Gastrocnemius medialis (tissue), 4 donors: ENCODE data around the gene SLC27A1. TPM values are rescaled to one million over a fixed set of nuclear protein-coding genes. Genes with fewer than 3 reads are reported as not detected.
"Not testable (repeated sequence)": the region's sequence is repeated elsewhere in the genome, so short reads cannot be mapped to it uniquely, and the experiment has no call there.

Experiments
- ATAC-seq, 2 donors: fragments of 150-250 bp; one replicate each; pipeline ENCODE4 v1.9.1; 2016
- DNase-seq, 2 donors: peaks; one replicate each; pipeline ENCODE4 v3.0.0-alpha.2; 2019
- H3K27ac ChIP-seq, 4 donors: fragments of 200-600 bp; sonication (generic); 1 replicate in 1 of 4; 2 replicates in 3 of 4; pipeline ENCODE4 v1.5.1; 2016 to 2018; ENCODE audit warnings: mild to moderate bottlenecking in 2 of 4, moderate library complexity in 1 of 4
- H3K27me3 ChIP-seq, 3 donors: fragments of 200-600 bp; sonication (generic) in 2 of 3; 1 replicate in 1 of 3; 2 replicates in 2 of 3; pipeline versions ENCODE4 v1.5.1 to v1.6.0; 2016 to 2019; ENCODE audit warnings: mild to moderate bottlenecking in 1 of 3, moderate library complexity in 1 of 3
- H3K36me3 ChIP-seq, 2 donors: fragments of 200-600 bp; sonication (generic) in 1 of 2; one replicate each; pipeline ENCODE4 v1.5.1; 2017 to 2018
- H3K4me1 ChIP-seq, 2 donors: fragments of 200-600 bp; sonication (generic) in 1 of 2; one replicate each; pipeline ENCODE4 v1.5.1; 2016 to 2017; ENCODE audit warnings: mild to moderate bottlenecking in 2 of 2
- H3K4me3 ChIP-seq, 4 donors: fragments of 200-600 bp; sonication (generic) in 3 of 4; 1 replicate in 1 of 4; 2 replicates in 3 of 4; pipeline ENCODE4 v1.5.1; 2016 to 2019; ENCODE audit warnings: mild to moderate bottlenecking in 2 of 4
- H3K9me3 ChIP-seq, 3 donors: fragments of 200-600 bp; sonication (generic) in 2 of 3; 1 replicate in 1 of 3; 2 replicates in 2 of 3; pipeline ENCODE4 v1.5.1; 2016 to 2019
- CTCF ChIP-seq, 5 experiments: fragments of 450-650 bp in 3 of 5; fragments of 200-600 bp in 2 of 5; sonication (generic) in 2 of 5; IDR thresholded peaks in 4 of 5; conservative IDR thresholded peaks in 1 of 5; 1 replicate in 4 of 5; 2 replicates in 1 of 5; pipeline ENCODE4 v1.5.1; 2016 to 2019; ENCODE audit warnings: antibody characterized with exemption in 5 of 5, mild to moderate bottlenecking in 3 of 5, moderate library complexity in 3 of 5
- POLR2A ChIP-seq, 2 donors: fragments of 450-650 bp; IDR thresholded peaks; one replicate each; pipeline ENCODE4 v1.6.1; 2017; ENCODE audit warnings: antibody characterized with exemption in 2 of 2, mild to moderate bottlenecking in 2 of 2, moderate library complexity in 2 of 2
- in situ Hi-C, 4 donors: fragments of 200-750 bp; cut with MboI; loops; one replicate each; pipeline versions ENCODE4 v1.15.0 to v1.8.0; 2017; ENCODE audit warnings: low sequenced_read_pairs in 4 of 4
- intact Hi-C: fragments of 100-400 bp; cut with DNase I; formaldehyde crosslinking; loops from one replicate; pipeline ENCODE4 v1.15.1; 2023; ENCODE audit warnings: low total_unique reads
- total RNA-seq, 4 donors: library from RNA; depleted of rRNA; stranded (reverse); fragments of >200 nt; gene quantifications; one replicate each; pipeline versions ENCODE4 v1.1.0 to v1.2.3, GENCODE V29; 2016

The SLC27A1 gene
- total RNA-seq, 4 donors from 2014 or later, result 20.7 to 53.8 (median 43.7) TPM

- peak overlapping the region; percentile 34 to 73 (median 66) for H3K27ac ChIP-seq
- H3K36me3 ChIP-seq, result peaks cover 0 to 17% of the 10 kb centered on the region in 2 donors
Observed at GRCh38 chr19:17499025-17499424, 28.7 kb downstream of the SLC27A1 start.

GRCh38 chr19:17499648-17500446, 29.5 kb downstream of the SLC27A1 start:
- intact Hi-C loops, result no loop called here
- peaks cover 0 to 24% of the 10 kb centered on the region in 2 donors for H3K36me3 ChIP-seq
- H3K27ac ChIP-seq, result peak overlapping the region; percentile 34 to 73 (median 66)

More at GRCh38 chr19:17499025-17499424, 28.7 kb downstream of the SLC27A1 start:
- peak in 1 of 5 experiments; percentile 9 for TF ChIP-seq CTCF (IDR thresholded peaks at IDR 0.05 in 4 of 5, conservative IDR thresholded peaks at IDR 0.05 in 1 of 5)
- ATAC-seq, H3K4me1 ChIP-seq, in situ Hi-C loops, intact Hi-C loops, H3K27me3 ChIP-seq, H3K4me3 ChIP-seq, H3K9me3 ChIP-seq, DNase-seq: not testable (repeated sequence)

DNA sequence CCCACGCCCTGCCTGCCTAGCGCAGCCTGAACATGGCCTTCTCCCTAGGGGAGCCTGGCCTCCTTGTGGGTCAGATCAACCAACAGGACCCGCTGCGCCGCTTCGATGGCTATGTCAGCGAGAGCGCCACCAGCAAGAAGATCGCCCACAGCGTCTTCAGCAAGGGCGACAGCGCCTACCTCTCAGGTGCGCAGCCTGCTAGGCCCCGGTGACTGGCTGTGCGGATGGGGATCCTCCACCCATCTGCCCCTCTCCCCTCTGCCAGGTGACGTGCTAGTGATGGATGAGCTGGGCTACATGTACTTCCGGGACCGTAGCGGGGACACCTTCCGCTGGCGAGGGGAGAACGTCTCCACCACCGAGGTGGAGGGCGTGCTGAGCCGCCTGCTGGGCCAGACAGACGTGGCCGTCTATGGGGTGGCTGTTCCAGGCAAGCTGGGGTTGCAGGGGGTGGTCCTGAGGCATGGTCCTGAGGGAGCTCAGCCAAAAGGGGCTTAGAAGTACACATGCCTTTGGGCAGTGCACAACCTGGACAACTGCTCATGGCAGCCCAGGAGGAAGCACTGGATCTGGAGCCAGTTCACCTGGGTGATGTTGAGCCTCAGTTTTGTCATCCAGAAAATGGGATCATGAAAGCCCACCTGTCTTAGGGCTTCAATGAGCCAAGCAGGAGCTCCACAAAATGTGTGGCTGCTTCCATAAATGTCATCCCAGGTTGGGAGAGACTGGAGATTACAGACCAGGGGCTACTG, 30.3 kb downstream of the SLC27A1 start:
- in situ Hi-C loops, result no loop called here
- ATAC-seq (no peak), DNase-seq (no peak)
- no peaks in the 10 kb centered on the region for H3K27me3 ChIP-seq
- intact Hi-C loops, result no loop called here
- no peak overlapping the region for H3K4me3 ChIP-seq
- peaks cover 0 to 24% of the 10 kb centered on the region in 2 donors for H3K36me3 ChIP-seq
- peak overlapping the region; percentile 34 to 73 (median 66) for H3K27ac ChIP-seq
- TF ChIP-seq CTCF (IDR thresholded peaks at IDR 0.05 in 4 of 5, conservative IDR thresholded peaks at IDR 0.05 in 1 of 5), result no peak
- H3K9me3 ChIP-seq, result no peaks in the 10 kb centered on the region
- peaks cover 0 to 7% of the 10 kb centered on the region in 2 donors for H3K4me1 ChIP-seq

More at GRCh38 chr19:17499648-17500446, 29.5 kb downstream of the SLC27A1 start:
- peaks cover 0 to 7% of the 10 kb centered on the region in 2 donors for H3K4me1 ChIP-seq
- no peak for TF ChIP-seq POLR2A (IDR thresholded peaks at IDR 0.05)
- no peak for TF ChIP-seq CTCF (IDR thresholded peaks at IDR 0.05 in 4 of 5, conservative IDR thresholded peaks at IDR 0.05 in 1 of 5)
- no peak overlapping the region for H3K4me3 ChIP-seq
- peak in 1 of 2 donors; percentile 54 for DNase-seq
- in situ Hi-C loops, result no loop called here
- no peaks in the 10 kb centered on the region for H3K9me3 ChIP-seq
- H3K27me3 ChIP-seq, result no peaks in the 10 kb centered on the region
- ATAC-seq, result peak in 1 of 2 donors; percentile 49

GRCh38 chr19:17503240-17503639, 32.9 kb downstream of the SLC27A1 start:
- ATAC-seq, result no peak
- Histone ChIP-seq H3K27ac (no peak overlapping the region), H3K27me3 (no peaks in the 10 kb centered on the region), H3K9me3 (no peaks in the 10 kb centered on the region), H3K36me3 (peaks cover 0 to 20% of the 10 kb centered on the region in 2 donors), H3K4me1 (peaks cover 4 to 8% of the 10 kb centered on the region in 2 donors), H3K4me3 (no peak overlapping the region)
- no peak for TF ChIP-seq CTCF (IDR thresholded peaks at IDR 0.05 in 4 of 5, conservative IDR thresholded peaks at IDR 0.05 in 1 of 5)
- no peak for TF ChIP-seq POLR2A (IDR thresholded peaks at IDR 0.05)
- in situ Hi-C loops (no loop called here), intact Hi-C loops (no loop called here)
- no peak for DNase-seq
